GM12892 (cell line): ENCODE data around the gene AURKB.

ENCODE experiments used
- POLR2A ChIP-seq: IDR thresholded peaks from 2 replicates; pipeline ENCODE4 v1.6.1; 2011; ENCODE audit warnings: low read depth, low read length, control low read depth
- TAF1 ChIP-seq: IDR thresholded peaks from 2 replicates; pipeline ENCODE4 v1.6.1; 2011; ENCODE audit warnings: low read depth, mild to moderate bottlenecking, control low read depth, low read length, borderline replicate concordance

GRCh38 chr17:8162233-8162996 lies 48.0 kb downstream of the AURKB start, which contains the start of gene VAMP2:
- TF ChIP-seq TAF1 (peak; percentile 50; the same call in 1 of the 2 replicates), POLR2A (peak; percentile 84; the same call in 1 of the 2 replicates)
